ENCODE data around the gene POP4.
"Not testable (repeated sequence)": the region's sequence is repeated elsewhere in the genome, so short reads cannot be mapped to it uniquely, and the experiment has no call there.

Gene POP4

GRCh38 chr19:29605653-29606419, at the start of gene POP4:
Gene POP4 (plus strand): TSS chr19:29606283. CDS start chr19:29606319, 36 bp downstream.
- Histone ChIP-seq H3K4me3 (ENCODE audit: insufficient read length, low read depth) (peak within 1 kb of the TSS; percentile 97), H3K27me3 (ENCODE audit: insufficient read depth, insufficient read length) (no peaks in the 10 kb centered on the region), H3K9ac (ENCODE audit: insufficient read length, low read depth) (peak within 1 kb of the TSS; percentile 99), H3K36me3 (ENCODE audit: insufficient read depth, insufficient read length, low read length) (peaks cover 24% of the 10 kb centered on the region), H3K9me3 (ENCODE audit: insufficient read depth, low read length) (no peaks in the 10 kb centered on the region), H3K4me1 (ENCODE audit: insufficient read depth, insufficient read length) (no peaks in the 10 kb centered on the region)
- TF ChIP-seq YY1 (IDR thresholded peaks at IDR 0.05; ENCODE audit: insufficient read depth, insufficient read length) (no peak), SUZ12 (IDR thresholded peaks at IDR 0.05; ENCODE audit: extremely low read depth, insufficient read depth, insufficient read length) (no peak), ZNF274 (IDR thresholded peaks at IDR 0.05; ENCODE audit: low read depth, low read length) (no peak)
- peak; percentile 87 for DNase-seq (ENCODE audit: low read depth, low spot score)

DNA sequence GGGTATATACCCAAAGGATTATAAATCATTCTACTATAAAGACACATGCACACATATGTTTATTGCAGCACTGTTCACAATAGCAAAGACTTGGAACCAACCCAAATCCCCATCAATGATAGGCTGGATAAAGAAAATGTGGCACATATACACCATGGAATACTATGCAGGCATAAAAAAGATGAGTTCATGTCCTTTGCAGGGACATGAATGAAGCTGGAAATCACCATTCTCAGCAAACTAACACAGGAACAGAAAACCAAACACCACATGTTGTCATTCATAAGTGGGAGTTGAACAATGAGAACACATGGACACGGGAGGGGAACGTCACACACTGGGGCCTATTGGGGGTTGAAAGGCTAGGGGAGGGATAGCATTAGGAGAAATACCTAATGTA, 47.0 kb upstream of the POP4 start:
- not testable (repeated sequence) for H3K27me3 ChIP-seq (ENCODE audit: insufficient read depth, insufficient read length); H3K36me3 ChIP-seq (ENCODE audit: insufficient read depth, insufficient read length, low read length); H3K4me1 ChIP-seq (ENCODE audit: insufficient read depth, insufficient read length); DNase-seq (ENCODE audit: low read depth, low spot score); H3K4me3 ChIP-seq (ENCODE audit: insufficient read length, low read depth); H3K9ac ChIP-seq (ENCODE audit: insufficient read length, low read depth)
- peaks cover 18% of the 10 kb centered on the region; the same call in 1 of the 2 replicates for H3K9me3 ChIP-seq (ENCODE audit: insufficient read depth, low read length)

DNA sequence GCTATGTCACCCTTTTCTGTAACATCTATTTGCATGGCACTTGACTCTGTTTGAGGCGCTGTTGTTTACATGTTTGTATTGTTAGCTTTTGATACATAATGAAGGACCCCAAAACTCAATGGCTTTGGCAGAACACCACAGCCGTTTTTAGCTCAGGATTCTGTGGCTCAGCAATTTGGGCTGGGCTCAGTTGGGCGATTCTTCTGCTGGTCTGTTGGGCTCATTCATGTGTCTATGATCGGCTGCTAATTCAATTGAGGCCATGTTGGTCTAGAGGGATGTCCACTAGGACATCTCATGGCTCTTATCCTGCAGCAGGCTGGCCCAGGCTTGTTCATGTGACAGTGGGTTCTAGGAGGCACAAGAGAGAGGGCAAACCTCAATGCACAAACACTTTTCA, 46.3 kb upstream of the POP4 start:
- H3K36me3 ChIP-seq (ENCODE audit: insufficient read depth, insufficient read length, low read length) = no peaks in the 10 kb centered on the region
- H3K4me3 ChIP-seq (ENCODE audit: insufficient read length, low read depth) = no peak overlapping the region
- DNase-seq (ENCODE audit: low read depth, low spot score) = no peak
- peaks cover 13% of the 10 kb centered on the region; the same call in 1 of the 2 replicates for H3K9me3 ChIP-seq (ENCODE audit: insufficient read depth, low read length)
- TF ChIP-seq ZNF274 (IDR thresholded peaks at IDR 0.05; ENCODE audit: low read depth, low read length) (no peak), YY1 (IDR thresholded peaks at IDR 0.05; ENCODE audit: insufficient read depth, insufficient read length) (no peak), SUZ12 (IDR thresholded peaks at IDR 0.05; ENCODE audit: extremely low read depth, insufficient read depth, insufficient read length) (no peak)
- H3K4me1 ChIP-seq (ENCODE audit: insufficient read depth, insufficient read length) = no peaks in the 10 kb centered on the region
- H3K9ac ChIP-seq (ENCODE audit: insufficient read length, low read depth) = no peak overlapping the region
- H3K27me3 ChIP-seq (ENCODE audit: insufficient read depth, insufficient read length) = no peaks in the 10 kb centered on the region

- Histone ChIP-seq H3K27me3 (ENCODE audit: insufficient read depth, insufficient read length) (no peaks in the 10 kb centered on the region), H3K36me3 (ENCODE audit: insufficient read depth, insufficient read length, low read length) (no peaks in the 10 kb centered on the region), H3K4me1 (ENCODE audit: insufficient read depth, insufficient read length) (no peaks in the 10 kb centered on the region), H3K4me3 (ENCODE audit: insufficient read length, low read depth) (no peak overlapping the region), H3K9ac (ENCODE audit: insufficient read length, low read depth) (no peak overlapping the region), H3K9me3 (ENCODE audit: insufficient read depth, low read length) (peaks cover 13% of the 10 kb centered on the region; the same call in 1 of the 2 replicates)
- TF ChIP-seq ZNF274 (IDR thresholded peaks at IDR 0.05; ENCODE audit: low read depth, low read length) = no peak
- TF ChIP-seq SUZ12 (IDR thresholded peaks at IDR 0.05; ENCODE audit: extremely low read depth, insufficient read depth, insufficient read length) = no peak
- TF ChIP-seq YY1 (IDR thresholded peaks at IDR 0.05; ENCODE audit: insufficient read depth, insufficient read length) = no peak
- no peak for DNase-seq (ENCODE audit: low read depth, low spot score)
Observed at GRCh38 chr19:29560313-29561075, 45.6 kb upstream of the POP4 start.

- no peak for DNase-seq (ENCODE audit: low read depth, low spot score)
- TF ChIP-seq SUZ12 (IDR thresholded peaks at IDR 0.05; ENCODE audit: extremely low read depth, insufficient read depth, insufficient read length) = no peak
- TF ChIP-seq ZNF274 (IDR thresholded peaks at IDR 0.05; ENCODE audit: low read depth, low read length) = no peak
- TF ChIP-seq YY1 (IDR thresholded peaks at IDR 0.05; ENCODE audit: insufficient read depth, insufficient read length) = no peak
- no peak overlapping the region for H3K4me3 ChIP-seq (ENCODE audit: insufficient read length, low read depth)
- no peaks in the 10 kb centered on the region for H3K36me3 ChIP-seq (ENCODE audit: insufficient read depth, insufficient read length, low read length)
- no peak overlapping the region for H3K9ac ChIP-seq (ENCODE audit: insufficient read length, low read depth)
- peaks cover 13% of the 10 kb centered on the region; the same call in 1 of the 2 replicates for H3K9me3 ChIP-seq (ENCODE audit: insufficient read depth, low read length)
- no peaks in the 10 kb centered on the region for H3K4me1 ChIP-seq (ENCODE audit: insufficient read depth, insufficient read length)
- H3K27me3 ChIP-seq (ENCODE audit: insufficient read depth, insufficient read length) = no peaks in the 10 kb centered on the region
Observed at GRCh38 chr19:29561601-29562000, 44.5 kb upstream of the POP4 start.

DNA sequence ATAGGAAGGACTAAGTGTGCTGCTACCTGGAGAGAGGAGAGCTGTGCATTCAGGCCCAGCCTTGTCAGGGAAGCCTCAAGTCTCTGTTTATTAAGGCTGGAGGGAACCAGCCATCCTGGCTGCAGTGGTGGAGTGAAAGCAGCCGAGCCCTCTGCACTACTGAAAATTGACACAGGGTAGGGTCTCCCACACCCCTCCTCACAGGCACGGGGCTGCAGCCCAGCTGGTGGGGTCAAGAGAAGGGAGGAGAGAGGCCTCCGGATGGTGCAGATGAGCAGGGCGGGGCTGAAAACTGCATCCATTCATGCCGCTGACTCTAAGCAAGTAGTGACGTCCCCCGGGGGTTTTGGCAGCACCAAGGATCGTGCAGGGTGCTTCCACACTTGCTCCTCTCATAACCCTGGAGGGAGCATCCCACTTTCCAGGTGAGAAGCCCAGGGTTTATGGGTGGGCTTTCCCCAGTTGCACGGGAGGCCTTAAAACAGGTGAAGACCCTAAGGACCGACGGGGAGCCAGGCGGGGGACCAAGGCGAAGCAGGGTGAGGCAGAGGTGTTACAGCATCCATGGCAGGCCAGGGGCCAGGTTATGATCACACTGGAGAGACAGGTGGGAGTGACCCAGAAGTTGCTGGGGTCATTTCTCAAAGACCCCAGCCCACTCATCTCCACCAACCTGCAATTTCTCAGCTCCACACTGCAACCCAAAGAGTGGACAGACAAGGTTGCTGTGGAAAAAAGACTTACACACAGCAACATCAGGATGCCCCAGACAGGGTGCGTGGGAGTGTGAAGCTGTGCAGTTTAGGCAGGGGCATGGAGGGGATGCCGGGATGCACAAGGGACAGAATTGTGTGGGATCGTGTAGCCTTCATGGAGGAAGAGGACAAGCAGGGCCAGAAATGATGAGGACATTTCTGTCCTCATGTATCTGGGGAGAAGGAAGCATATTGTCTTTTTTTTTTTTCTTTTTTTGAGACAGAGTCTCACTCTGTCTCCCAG, 43.5 kb upstream of the POP4 start:
- H3K9ac ChIP-seq (ENCODE audit: insufficient read length, low read depth) = no peak overlapping the region
- TF ChIP-seq ZNF274 (IDR thresholded peaks at IDR 0.05; ENCODE audit: low read depth, low read length) (no peak), SUZ12 (IDR thresholded peaks at IDR 0.05; ENCODE audit: extremely low read depth, insufficient read depth, insufficient read length) (no peak), YY1 (IDR thresholded peaks at IDR 0.05; ENCODE audit: insufficient read depth, insufficient read length) (no peak)

More for the DNA sequence above, 43.5 kb upstream of the POP4 start:
- Histone ChIP-seq H3K4me3 (ENCODE audit: insufficient read length, low read depth) (no peak overlapping the region), H3K4me1 (ENCODE audit: insufficient read depth, insufficient read length) (no peaks in the 10 kb centered on the region), H3K9me3 (ENCODE audit: insufficient read depth, low read length) (peaks cover 13% of the 10 kb centered on the region; the same call in 1 of the 2 replicates), H3K27me3 (ENCODE audit: insufficient read depth, insufficient read length) (no peaks in the 10 kb centered on the region), H3K36me3 (ENCODE audit: insufficient read depth, insufficient read length, low read length) (no peaks in the 10 kb centered on the region)
- no peak for DNase-seq (ENCODE audit: low read depth, low spot score)

All from NT2/D1 (cell line).